ENCODE measurements around the gene XIRP1. TPM values are rescaled to one million over a fixed set of nuclear protein-coding genes. Genes with fewer than 3 reads are reported as not detected.

XIRP1 gene
- total RNA-seq, 1 donor from 2014 or later, result 0.21 TPM

- H3K9me3 Mint-ChIP-seq (ENCODE audit: unreplicated experiment), result no peaks in the 10 kb centered on the region
- DNase-seq (ENCODE audit: low spot score), result no peak
- no peaks in the 10 kb centered on the region for H3K36me3 Mint-ChIP-seq (ENCODE audit: low read depth, unreplicated experiment)
- peaks cover 17% of the 10 kb centered on the region for H3K27me3 Mint-ChIP-seq (ENCODE audit: unreplicated experiment)
- peaks cover 7% of the 10 kb centered on the region for H3K4me1 Mint-ChIP-seq (ENCODE audit: unreplicated experiment)
- no peak for TF ChIP-seq CTCF (IDR thresholded peaks at IDR 0.05; ENCODE audit: unreplicated experiment)
- H3K27ac Mint-ChIP-seq (ENCODE audit: unreplicated experiment), result no peak overlapping the region
- H3K4me3 Mint-ChIP-seq (ENCODE audit: unreplicated experiment), result no peak overlapping the region
Observed at GRCh38 chr3:39186692-39187151, 5.7 kb downstream of the XIRP1 start.

GRCh38 chr3:39185959-39186691 lies 6.3 kb downstream of the XIRP1 start:
- H3K27me3 Mint-ChIP-seq (ENCODE audit: unreplicated experiment), result peaks cover 20% of the 10 kb centered on the region
- no peak for TF ChIP-seq CTCF (IDR thresholded peaks at IDR 0.05; ENCODE audit: unreplicated experiment)
- no peak overlapping the region for H3K4me3 Mint-ChIP-seq (ENCODE audit: unreplicated experiment)
- H3K36me3 Mint-ChIP-seq (ENCODE audit: low read depth, unreplicated experiment), result peaks cover 2% of the 10 kb centered on the region
- no peaks in the 10 kb centered on the region for H3K9me3 Mint-ChIP-seq (ENCODE audit: unreplicated experiment)
- H3K4me1 Mint-ChIP-seq (ENCODE audit: unreplicated experiment), result peaks cover 8% of the 10 kb centered on the region
- no peak overlapping the region for H3K27ac Mint-ChIP-seq (ENCODE audit: unreplicated experiment)
- DNase-seq (ENCODE audit: low spot score), result no peak

GRCh38 chr3:39185326-39185958 lies 7.0 kb downstream of the XIRP1 start:
- no peak for TF ChIP-seq CTCF (IDR thresholded peaks at IDR 0.05; ENCODE audit: unreplicated experiment)
- Mint-ChIP-seq H3K9me3 (ENCODE audit: unreplicated experiment) (no peaks in the 10 kb centered on the region), H3K27me3 (ENCODE audit: unreplicated experiment) (peaks cover 22% of the 10 kb centered on the region), H3K4me3 (ENCODE audit: unreplicated experiment) (no peak overlapping the region), H3K36me3 (ENCODE audit: low read depth, unreplicated experiment) (peaks cover 4% of the 10 kb centered on the region), H3K27ac (ENCODE audit: unreplicated experiment) (no peak overlapping the region), H3K4me1 (ENCODE audit: unreplicated experiment) (peaks cover 10% of the 10 kb centered on the region)
- no peak for DNase-seq (ENCODE audit: low spot score)

GRCh38 chr3:39184968-39185285 lies 7.5 kb downstream of the XIRP1 start:
- Mint-ChIP-seq H3K27ac (ENCODE audit: unreplicated experiment) (no peak overlapping the region), H3K4me3 (ENCODE audit: unreplicated experiment) (no peak overlapping the region), H3K9me3 (ENCODE audit: unreplicated experiment) (no peaks in the 10 kb centered on the region), H3K27me3 (ENCODE audit: unreplicated experiment) (peaks cover 28% of the 10 kb centered on the region), H3K4me1 (ENCODE audit: unreplicated experiment) (peaks cover 14% of the 10 kb centered on the region), H3K36me3 (ENCODE audit: low read depth, unreplicated experiment) (peaks cover 9% of the 10 kb centered on the region)
- no peak for TF ChIP-seq CTCF (IDR thresholded peaks at IDR 0.05; ENCODE audit: unreplicated experiment)
- no peak for DNase-seq (ENCODE audit: low spot score)
